ENCODE data around the gene PNLIPRP2.

PNLIPRP2 gene

DNA sequence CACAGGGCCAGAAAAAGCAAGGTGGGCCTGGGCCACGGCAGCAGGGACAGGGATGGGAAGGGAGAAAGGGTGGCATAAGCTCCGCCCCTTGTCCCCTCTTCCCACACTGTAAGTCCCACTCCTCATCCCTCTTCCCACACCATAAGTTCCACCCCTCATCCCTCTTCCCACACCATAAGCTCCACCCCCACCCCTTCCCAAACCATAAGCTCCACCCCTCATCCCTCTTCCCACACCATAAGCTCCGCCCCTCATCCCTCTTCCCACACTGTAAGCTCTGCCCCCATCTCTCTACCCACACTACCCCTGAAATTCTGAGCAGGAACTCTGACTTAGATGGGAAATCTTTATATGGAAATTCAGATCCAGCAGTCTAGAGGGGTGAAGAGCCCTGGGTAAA lies 65.9 kb downstream of the PNLIPRP2 start:
- DNase-seq, result no peak

DNA sequence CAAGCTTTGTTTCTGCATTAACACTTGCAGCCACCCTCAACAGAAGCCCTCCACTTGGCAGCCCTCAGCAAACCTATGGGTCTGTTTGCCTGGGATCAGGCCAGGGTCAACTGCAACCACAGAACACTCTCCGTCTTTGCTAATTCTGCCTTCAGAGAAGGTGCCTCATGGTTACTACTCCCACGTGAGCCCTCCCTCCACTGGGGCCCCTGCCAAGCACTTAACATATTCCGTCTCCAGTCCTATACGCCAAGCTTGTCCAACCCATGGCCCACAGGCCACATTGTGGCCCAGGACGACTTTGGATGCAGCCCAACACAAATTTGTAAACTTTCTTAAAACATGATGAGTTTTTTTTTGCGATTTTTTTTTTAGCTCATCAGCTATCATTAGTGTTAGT lies 66.9 kb downstream of the PNLIPRP2 start:
- no peak for DNase-seq

DNA sequence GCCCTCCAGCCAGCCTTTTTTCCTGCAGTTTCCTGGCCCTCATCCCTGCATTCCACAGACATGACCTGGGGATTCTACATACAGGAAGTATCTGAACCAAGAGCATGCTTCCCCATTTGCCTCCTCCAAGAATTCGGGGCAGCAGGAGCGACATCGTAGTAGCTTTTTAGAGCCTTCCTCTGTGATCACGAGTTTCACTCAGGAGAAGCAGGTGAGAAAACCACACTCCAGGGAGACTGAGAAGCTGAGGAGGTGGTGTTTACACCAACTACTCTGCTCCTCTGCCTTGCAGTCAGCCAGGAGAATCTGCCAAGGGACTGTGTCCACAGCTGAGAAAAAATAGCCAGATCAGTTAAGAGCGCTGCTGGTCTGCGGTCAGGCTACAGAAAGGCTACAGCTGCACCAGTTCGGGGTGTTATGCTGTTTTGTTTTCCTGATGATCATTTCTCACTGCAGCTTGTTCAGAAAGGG lies 67.5 kb downstream of the PNLIPRP2 start:
- DNase-seq, result no peak

DNA sequence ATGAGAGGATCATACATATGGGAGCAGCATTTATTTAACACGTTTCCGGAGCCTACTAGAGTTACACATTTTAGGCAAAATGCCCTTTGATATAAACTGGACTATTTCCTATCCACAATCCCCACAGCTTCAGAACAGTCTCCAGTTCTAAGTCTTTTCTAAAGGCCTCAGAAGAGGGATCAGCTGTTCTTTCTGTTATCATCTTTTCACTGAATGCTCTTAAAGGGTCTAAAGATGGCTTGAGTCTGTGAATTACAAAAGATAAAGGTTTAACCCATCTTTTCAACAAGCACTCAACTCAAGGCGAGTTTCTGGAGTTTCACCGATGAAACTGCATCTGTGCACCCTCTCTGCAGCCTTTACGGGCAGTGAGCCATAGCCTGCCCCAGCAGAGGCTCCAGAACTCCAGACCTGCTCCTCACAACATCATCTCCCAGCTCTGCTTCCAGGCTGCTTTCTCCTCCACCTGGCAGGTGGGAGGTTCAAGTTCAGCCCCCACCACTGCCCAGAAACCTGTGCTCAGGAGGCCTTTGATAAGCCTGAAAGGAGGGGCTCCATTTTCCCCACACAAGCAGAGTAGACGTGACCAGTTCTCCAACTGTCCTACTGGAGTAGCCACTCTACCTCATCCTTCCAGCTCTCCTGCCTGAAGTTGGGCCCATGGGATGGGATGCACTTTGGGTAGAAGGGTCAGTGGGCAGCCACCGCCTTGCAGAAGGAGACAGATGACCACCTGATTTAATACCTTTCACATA lies 68.2 kb downstream of the PNLIPRP2 start:
- no peak for DNase-seq

DNA sequence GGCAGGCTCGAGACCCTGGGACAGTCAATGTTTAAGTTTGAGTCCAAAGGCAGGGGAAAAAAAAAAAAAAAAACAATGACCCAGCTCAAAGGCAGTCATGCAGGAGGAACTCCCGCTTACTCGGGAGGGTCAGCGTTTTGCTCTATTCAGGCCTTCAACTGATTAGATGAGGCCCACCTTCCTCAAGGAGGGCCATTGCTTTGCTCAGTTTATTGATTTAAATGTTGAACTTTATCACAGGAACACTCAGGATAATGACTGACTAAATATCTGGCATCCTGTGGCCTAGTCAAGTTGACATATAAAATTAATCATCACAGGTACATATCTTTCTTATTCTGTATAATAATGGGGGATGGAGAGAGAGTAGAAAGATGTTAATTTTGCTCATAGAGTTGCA lies 69.0 kb downstream of the PNLIPRP2 start:
- no peak for DNase-seq

DNA sequence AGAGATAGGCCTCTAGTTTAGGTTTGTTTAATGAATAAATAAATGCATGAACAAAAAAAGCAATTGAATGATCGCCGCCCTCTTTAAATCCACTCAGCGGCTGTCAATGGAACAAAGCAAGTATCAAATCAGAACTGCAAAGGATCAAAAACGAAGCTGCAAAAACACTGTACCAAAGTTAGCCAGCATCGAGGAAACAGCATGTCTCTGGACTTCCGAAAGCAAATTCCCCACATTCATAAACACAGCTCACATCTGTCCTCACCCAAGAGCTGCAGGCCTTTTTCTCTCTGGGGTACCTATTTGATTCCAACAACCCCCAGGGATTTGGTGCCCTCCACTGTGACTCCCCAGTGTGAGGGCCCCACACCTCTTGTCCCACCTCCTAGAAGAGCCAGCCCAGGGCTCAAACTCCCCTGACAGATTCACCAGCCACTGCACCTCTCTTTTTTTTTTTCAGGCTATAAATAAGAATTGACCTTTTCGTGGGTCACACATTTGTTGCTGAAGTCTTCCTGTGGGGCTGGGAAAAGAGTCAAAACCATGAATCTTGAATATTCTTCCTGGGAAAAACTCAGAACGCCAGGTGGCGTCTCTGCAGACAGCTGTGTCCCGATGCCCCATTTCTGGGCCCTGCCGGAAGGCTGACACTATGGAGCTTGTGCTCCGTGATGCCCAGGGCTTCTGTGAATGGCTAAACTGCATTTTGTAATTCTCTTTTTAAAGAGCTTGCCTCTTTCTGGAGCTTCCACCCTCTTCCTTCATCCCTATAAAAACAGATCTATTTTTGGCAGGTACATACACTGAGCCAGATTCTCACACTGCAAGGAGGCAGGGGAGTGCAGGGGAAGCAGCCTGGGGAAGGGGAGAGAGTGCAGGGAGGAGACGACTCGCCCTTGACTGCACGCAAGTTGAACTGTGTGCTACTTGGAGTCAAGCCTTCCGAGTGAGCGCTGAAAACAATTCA lies 69.9 kb downstream of the PNLIPRP2 start:
- DNase-seq, result no peak

DNA sequence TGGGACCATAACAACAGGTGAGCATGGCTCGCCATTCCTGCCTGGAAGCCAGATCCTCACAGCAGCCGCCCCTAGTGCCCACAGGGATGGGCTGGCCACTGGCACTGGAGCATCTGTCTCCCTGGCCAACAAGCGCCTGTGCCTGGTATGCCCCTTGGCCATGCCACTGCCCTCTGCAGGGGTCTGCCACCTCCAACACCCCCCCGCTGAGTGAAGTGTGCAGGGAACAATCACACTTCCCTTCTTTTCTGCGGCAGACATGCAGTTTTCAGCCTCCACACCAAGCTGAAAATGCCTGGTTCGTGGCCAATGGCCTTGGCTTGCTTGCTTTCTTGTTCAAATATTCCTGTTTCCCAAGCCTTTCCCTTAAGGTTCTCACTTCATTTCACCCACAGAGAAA lies 70.9 kb downstream of the PNLIPRP2 start:
- no peak for DNase-seq

DNA sequence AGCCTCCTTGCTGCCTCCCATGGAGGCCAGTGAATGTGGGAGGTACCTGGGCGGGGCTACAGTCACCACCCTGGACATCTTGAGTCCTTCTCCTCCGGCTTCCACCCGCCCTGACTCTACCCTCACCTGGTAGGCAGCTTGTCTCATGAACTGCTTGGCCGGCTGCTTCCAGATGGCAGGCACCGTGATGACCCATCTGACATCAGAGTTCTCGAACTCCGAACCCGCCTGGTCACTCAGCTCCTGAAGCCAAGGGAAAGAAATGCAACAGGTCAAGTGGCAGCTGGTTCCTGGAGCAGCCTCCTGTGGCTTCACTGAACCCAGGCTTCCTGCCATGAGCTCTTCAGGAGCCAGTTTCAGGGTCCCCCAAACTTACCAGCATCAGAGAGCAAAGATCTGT lies 71.5 kb downstream of the PNLIPRP2 start:
- DNase-seq, result no peak

DNA sequence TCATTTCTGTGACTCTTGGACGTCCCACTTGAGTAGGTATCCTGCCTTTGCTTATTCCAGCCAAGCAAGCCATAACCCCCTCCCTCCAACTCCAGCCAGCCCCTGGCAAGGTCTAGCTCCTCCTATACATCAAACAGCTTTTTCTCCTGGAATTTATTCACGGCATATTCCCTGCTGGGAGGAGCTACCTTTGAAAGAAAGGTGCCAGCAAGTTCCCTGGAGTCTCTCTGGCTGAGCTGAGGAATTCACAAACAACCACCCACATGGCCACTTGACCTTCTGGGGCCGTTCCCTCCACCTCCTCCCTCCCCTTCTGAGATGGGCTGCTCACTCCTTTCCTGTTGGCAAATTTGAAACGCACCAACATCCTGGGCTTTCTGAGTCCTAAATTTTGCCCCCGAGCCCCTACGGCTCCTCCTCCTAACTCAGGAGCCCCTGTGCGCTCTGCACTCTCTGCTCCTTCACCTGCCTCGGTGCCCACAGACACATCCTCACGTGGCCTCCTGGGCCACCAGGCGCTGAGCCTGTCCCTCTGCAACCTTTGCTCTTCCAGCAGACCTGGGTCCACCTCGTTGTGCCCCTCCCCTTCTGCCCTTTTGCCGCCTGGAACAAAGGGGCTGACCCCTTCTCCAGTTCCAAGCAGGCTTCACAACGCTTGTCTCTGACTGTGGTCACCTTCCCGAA lies 73.6 kb downstream of the PNLIPRP2 start:
- DNase-seq, result no peak

Data from hematopoietic multipotent progenitor cell treated with erythropoietin and hydrocortisone succinate and interleukin-3 and kit ligand, for 8 days (in vitro differentiated cells).